Measurements from ENCODE around the gene GNB5. TPM values are rescaled to one million over a fixed set of nuclear protein-coding genes. Genes with fewer than 3 reads are reported as not detected.
"Not testable (repeated sequence)": the region's sequence is repeated elsewhere in the genome, so short reads cannot be mapped to it uniquely, and the experiment has no call there.

The GNB5 gene
- 10 to 100 TPM; 25.6 to 43.2 (median 31.3) TPM for total RNA-seq
- polyA plus RNA-seq, result 10 to 100 TPM; 18.6 to 20.2 (median 20.0) TPM
- long read RNA-seq, donor 1, transcript GNB5-202 (11 exons, 1,735 nt), result major isoform, 7 of 7 reads
- long read RNA-seq, donor 1, partial matches to known transcripts, result 0 of 7 reads
- long read RNA-seq, donor 1, other reads (novel, unspliced or antisense), result 0 of 7 reads
- long read RNA-seq, donor 2, partial matches to known transcripts, result 0 of 3 reads
- long read RNA-seq, donor 2, other reads (novel, unspliced or antisense), result 0 of 3 reads

GRCh38 chr15:52191207-52191606, at the start of gene GNB5:
Gene GNB5, minus strand, starts transcription at chr15:52191392. Its CDS starts 6,716 bp downstream, at chr15:52184676.
- no peak for DNase-seq
- Histone ChIP-seq H3K27me3 (replicated peaks in 1 of 7) (no peaks in the 10 kb centered on the region), H3K9me3 (no peaks in the 10 kb centered on the region), H3K36me3 (peaks cover 0 to 15% (median 0%) of the 10 kb centered on the region in 6 donors), H3K4me1 (no peaks in the 10 kb centered on the region), H3K27ac (no peak within 1 kb of the TSS), H3K4me3 (no peak within 1 kb of the TSS)
- WGBS, 5 donors, result 46 to 69% (median 68%) methylated on average over 7 of the region's 7 CpGs
- TF ChIP-seq POLR2A (IDR thresholded peaks at IDR 0.05) (no peak), POLR2AphosphoS5 (IDR thresholded peaks at IDR 0.05) (peak in 1 of 3 donors; percentile 14)
- intact Hi-C loops (cut with DNase I; ENCODE audit: low total_unique reads), result no loop called here

- Histone ChIP-seq H3K4me1 (peaks cover 0 to 34% (median 17%) of the 10 kb centered on the region in 6 donors), H3K27me3 (replicated peaks in 1 of 7) (no peaks in the 10 kb centered on the region), H3K27ac (no peak overlapping the region), H3K36me3 (peaks cover 0 to 7% (median 0%) of the 10 kb centered on the region in 6 donors), H3K9me3 (no peaks in the 10 kb centered on the region), H3K4me3 (no peak overlapping the region)
- intact Hi-C loops (cut with DNase I; ENCODE audit: low total_unique reads), result no loop called here
- TF ChIP-seq POLR2A (IDR thresholded peaks at IDR 0.05) (no peak), POLR2AphosphoS5 (IDR thresholded peaks at IDR 0.05) (no peak)
- TF ChIP-seq, protein P1, sequence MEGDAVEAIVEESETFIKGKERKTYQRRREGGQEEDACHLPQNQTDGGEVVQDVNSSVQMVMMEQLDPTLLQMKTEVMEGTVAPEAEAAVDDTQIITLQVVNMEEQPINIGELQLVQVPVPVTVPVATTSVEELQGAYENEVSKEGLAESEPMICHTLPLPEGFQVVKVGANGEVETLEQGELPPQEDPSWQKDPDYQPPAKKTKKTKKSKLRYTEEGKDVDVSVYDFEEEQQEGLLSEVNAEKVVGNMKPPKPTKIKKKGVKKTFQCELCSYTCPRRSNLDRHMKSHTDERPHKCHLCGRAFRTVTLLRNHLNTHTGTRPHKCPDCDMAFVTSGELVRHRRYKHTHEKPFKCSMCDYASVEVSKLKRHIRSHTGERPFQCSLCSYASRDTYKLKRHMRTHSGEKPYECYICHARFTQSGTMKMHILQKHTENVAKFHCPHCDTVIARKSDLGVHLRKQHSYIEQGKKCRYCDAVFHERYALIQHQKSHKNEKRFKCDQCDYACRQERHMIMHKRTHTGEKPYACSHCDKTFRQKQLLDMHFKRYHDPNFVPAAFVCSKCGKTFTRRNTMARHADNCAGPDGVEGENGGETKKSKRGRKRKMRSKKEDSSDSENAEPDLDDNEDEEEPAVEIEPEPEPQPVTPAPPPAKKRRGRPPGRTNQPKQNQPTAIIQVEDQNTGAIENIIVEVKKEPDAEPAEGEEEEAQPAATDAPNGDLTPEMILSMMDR (IDR thresholded peaks at IDR 0.05 in 8 of 11, conservative IDR thresholded peaks at IDR 0.05 in 3 of 11), result no peak
- no peak for DNase-seq
- 92 to 98% (median 95%) methylated on average over 3 of the region's 3 CpGs for WGBS, 5 donors
Observed at GRCh38 chr15:52240166-52240565, 49.0 kb upstream of the GNB5 start.

GRCh38 chr15:52238989-52239525, 47.9 kb upstream of the GNB5 start:
- H3K27me3 ChIP-seq (replicated peaks in 1 of 7); H3K27ac ChIP-seq; DNase-seq; intact Hi-C loops (cut with DNase I; ENCODE audit: low total_unique reads); H3K36me3 ChIP-seq; H3K9me3 ChIP-seq; H3K4me3 ChIP-seq: not testable (repeated sequence)
- 88 to 97% (median 93%) methylated on average over 13 of the region's 13 CpGs for WGBS, 5 donors
- peaks cover 0 to 41% (median 27%) of the 10 kb centered on the region in 6 donors for H3K4me1 ChIP-seq

GRCh38 chr15:52238149-52238548, 47.0 kb upstream of the GNB5 start:
- H3K27me3 ChIP-seq (replicated peaks in 1 of 7), result no peaks in the 10 kb centered on the region
- intact Hi-C loops (cut with DNase I; ENCODE audit: low total_unique reads), result no loop called here
- peaks cover 0 to 42% (median 28%) of the 10 kb centered on the region in 6 donors for H3K4me1 ChIP-seq
- no peak overlapping the region for H3K4me3 ChIP-seq
- peaks cover 0 to 7% (median 0%) of the 10 kb centered on the region in 6 donors for H3K36me3 ChIP-seq
- H3K9me3 ChIP-seq, result no peaks in the 10 kb centered on the region
- peak overlapping the region in 1 of 8 donors; percentile 92 for H3K27ac ChIP-seq
- TF ChIP-seq, protein P1 (IDR thresholded peaks at IDR 0.05 in 8 of 11, conservative IDR thresholded peaks at IDR 0.05 in 3 of 11), result no peak
- no peak for TF ChIP-seq POLR2A (IDR thresholded peaks at IDR 0.05)
- TF ChIP-seq POLR2AphosphoS5 (IDR thresholded peaks at IDR 0.05), result no peak
- DNase-seq, result no peak
- WGBS, 5 donors, result 91 to 96% (median 93%) methylated on average over 3 of the region's 3 CpGs

DNA sequence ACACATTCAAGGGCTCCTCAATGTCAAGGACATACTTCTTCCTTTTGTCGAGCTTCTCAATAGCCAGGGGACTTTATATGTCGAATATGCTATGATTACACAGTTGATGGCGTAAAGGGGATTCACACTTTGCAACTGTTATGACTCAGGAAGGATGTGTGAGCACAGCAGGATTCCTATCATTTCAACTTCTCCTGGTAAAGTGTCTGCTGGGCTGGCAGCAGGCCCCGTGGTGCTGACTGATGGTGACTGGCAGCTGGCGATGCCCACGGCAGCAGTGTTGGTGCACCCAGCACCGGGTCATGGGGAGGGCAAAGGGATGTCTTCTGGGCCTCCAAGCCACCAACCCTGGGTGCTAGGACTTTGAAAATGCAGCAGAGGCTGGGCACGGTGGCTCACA, 44.8 kb upstream of the GNB5 start:
- intact Hi-C loops (cut with DNase I; ENCODE audit: low total_unique reads), result no loop called here
- TF ChIP-seq, protein P1 (IDR thresholded peaks at IDR 0.05 in 8 of 11, conservative IDR thresholded peaks at IDR 0.05 in 3 of 11), result no peak
- TF ChIP-seq POLR2AphosphoS5 (IDR thresholded peaks at IDR 0.05) (no peak), POLR2A (IDR thresholded peaks at IDR 0.05) (no peak)
- H3K9me3 ChIP-seq, result no peaks in the 10 kb centered on the region
- no peak for DNase-seq
- H3K36me3 ChIP-seq, result peaks cover 0 to 7% (median 0%) of the 10 kb centered on the region in 6 donors
- H3K27ac ChIP-seq, result peak overlapping the region in 7 of 8 donors; percentile 58 to 92 (median 81)
- no peak overlapping the region for H3K4me3 ChIP-seq
- H3K27me3 ChIP-seq (replicated peaks in 1 of 7), result no peaks in the 10 kb centered on the region
- 54 to 70% (median 67%) methylated on average over 7 to 8 of the region's 8 CpGs for WGBS, 5 donors
- H3K4me1 ChIP-seq, result peaks cover 4 to 61% (median 33%) of the 10 kb centered on the region in 6 donors
